Ovary (tissue), 9 donors: ENCODE measurements around the gene CREBZF. TPM values are rescaled to one million over a fixed set of nuclear protein-coding genes. Genes with fewer than 3 reads are reported as not detected.

Experiments used
- DNase-seq, 5 donors: peaks; one replicate each; pipeline ENCODE4 v3.0.0-alpha.2; 2019 to 2020
- H3K27ac ChIP-seq, 2 donors: fragments of 200-600 bp; one replicate each; pipeline versions ENCODE4 v1.5.1 to v1.8.0; 2019 to 2022
- H3K27me3 ChIP-seq: fragments of 200-600 bp; one replicate; pipeline ENCODE4 v1.8.0; 2022
- H3K36me3 ChIP-seq: fragments of 200-600 bp; sonication (generic); one replicate; pipeline ENCODE4 v1.5.1; 2019
- H3K4me1 ChIP-seq: one replicate; pipeline ENCODE4 v1.8.1; 2013; ENCODE audit warnings: mild to moderate bottlenecking, moderate library complexity; ENCODE audit not compliant: insufficient read depth
- H3K4me3 ChIP-seq: fragments of 200-600 bp; sonication (generic); one replicate; pipeline ENCODE4 v1.5.1; 2017
- H3K9me3 ChIP-seq, 2 donors: fragments of 200-600 bp in 1 of 2; sonication (generic) in 1 of 2; one replicate each; pipeline versions ENCODE4 v1.5.1 to v1.8.1; 2013 to 2019; ENCODE audit warnings: mild to moderate bottlenecking in 1 of 2, moderate library complexity in 1 of 2
- EP300 ChIP-seq: sonication (generic); formaldehyde crosslinking; IDR thresholded peaks from one replicate; pipeline ENCODE4 v1.6.1; 2017; ENCODE audit warnings: antibody characterized with exemption
- POLR2A ChIP-seq: fragments of 450-650 bp; IDR thresholded peaks from one replicate; pipeline ENCODE4 v1.6.1; 2017; ENCODE audit warnings: antibody characterized with exemption, mild to moderate bottlenecking, moderate library complexity
- WGBS, 3 donors: extraction: QIAGEN DNeasy Blood & Tissue Kit in 1 of 3; methylation state at CpG; one replicate each; pipeline versions ENCODE4 v1.1.5 to v1.1.7; 2013 to 2017; 5-methylcytosine and 5-hydroxymethylcytosine counted together
- intact Hi-C, 4 donors: fragments of 100-400 bp; cut with DNase I; formaldehyde crosslinking; loops; one replicate each; pipeline versions ENCODE4 v1.11.0 to v1.15.1; 2022 to 2023
- polyA plus RNA-seq, 2 donors: library from polyadenylated mRNA; stranded (reverse); fragments of 200-250 nt in 1 of 2; fragments of 350-450 nt in 1 of 2; fragmentation: Illumina TruSeq in 1 of 2; extraction: RNeasy Lipid Tissue Mini Kit (QIAGEN cat#74804) in 1 of 2; gene quantifications; one replicate each; pipeline ENCODE4 v1.2.3, GENCODE V29; 2013 to 2014
- total RNA-seq, 7 donors: library from RNA; depleted of rRNA in 2 of 7; stranded (reverse); fragments of >200 nt in 2 of 7; fragmentation: NEBNext Ultra II Directional in 3 of 7; extraction: Animal tissue kit (Norgen Biotek cat#: 25700) in 3 of 7; gene quantifications; one replicate each; pipeline versions ENCODE4 v1.1.0 to v1.2.4, GENCODE V29; 2016 to 2023
- TF ChIP-seq, protein P1 (sequence below), 3 donors: fragments of 450-650 bp in 2 of 3; fragments of 200-600 bp in 1 of 3; IDR thresholded peaks; one replicate each; pipeline versions ENCODE4 v1.5.1 to v1.8.0; 2016 to 2022; ENCODE audit warnings: antibody characterized with exemption in 3 of 3, mild to moderate bottlenecking in 1 of 3
- donor health status: DM: no; HTN: no; CAD: no; lungs with moderate emphysema.
- donor health status: DM: no; HTN: no; CAD: no.
- donor health status: Bipolar disorder and iron deficiency.
- donor health status: DM: yes; HTN: yes; CAD: no.
- donor health status: DM: no; HTN: no; CAD: no.
- donor health status: DM: yes; HTN: yes; CAD: no.

The CREBZF gene
- total and polyA plus RNA-seq, 9 donors = 36.4 to 80.8 (median 53.6) TPM

DNA sequence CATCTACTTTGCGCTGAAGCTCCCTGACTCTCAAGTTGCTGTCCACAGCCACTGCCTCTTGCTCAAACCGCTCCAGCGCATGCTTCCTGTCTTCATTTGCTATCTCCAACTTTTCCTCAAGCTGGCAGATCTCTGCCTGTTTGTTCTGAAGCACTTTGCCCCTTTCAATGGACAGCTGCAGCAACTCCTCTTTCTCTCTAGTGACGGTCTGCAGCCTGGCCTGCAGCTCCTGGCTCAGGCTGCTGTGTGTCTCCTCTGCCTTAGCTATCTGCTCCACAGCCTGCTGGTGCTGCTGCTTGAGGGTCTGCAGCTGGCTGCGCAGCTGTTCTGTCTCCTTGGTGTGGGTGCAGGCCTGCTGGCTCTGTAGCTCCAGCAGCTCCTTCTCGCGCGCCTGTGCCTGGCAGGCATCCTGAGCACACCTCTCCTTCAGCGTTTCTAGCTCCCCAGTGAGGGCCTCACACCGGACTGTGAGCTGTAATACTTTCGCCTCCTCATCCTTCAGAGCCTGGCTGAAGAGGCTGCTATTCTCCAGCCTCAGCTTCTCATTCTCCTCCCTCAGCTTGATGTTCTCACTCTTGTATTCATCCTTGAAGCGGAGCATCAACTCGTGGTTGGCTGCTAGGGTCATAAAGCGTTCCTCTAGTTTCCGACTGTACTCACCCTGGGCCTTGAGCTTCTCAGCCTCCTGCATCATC is 20.3 kb upstream of the CREBZF start:
- Histone ChIP-seq H3K27ac (peak overlapping the region; percentile 0 to 76), H3K36me3 (no peaks in the 10 kb centered on the region), H3K9me3 (no peaks in the 10 kb centered on the region), H3K4me3 (peak overlapping the region; percentile 45), H3K27me3 (no peaks in the 10 kb centered on the region), H3K4me1 (peaks cover 3% of the 10 kb centered on the region)
- intact Hi-C loops = no loop called here
- no peak for TF ChIP-seq POLR2A
- TF ChIP-seq EP300 = no peak
- TF ChIP-seq, protein P1, sequence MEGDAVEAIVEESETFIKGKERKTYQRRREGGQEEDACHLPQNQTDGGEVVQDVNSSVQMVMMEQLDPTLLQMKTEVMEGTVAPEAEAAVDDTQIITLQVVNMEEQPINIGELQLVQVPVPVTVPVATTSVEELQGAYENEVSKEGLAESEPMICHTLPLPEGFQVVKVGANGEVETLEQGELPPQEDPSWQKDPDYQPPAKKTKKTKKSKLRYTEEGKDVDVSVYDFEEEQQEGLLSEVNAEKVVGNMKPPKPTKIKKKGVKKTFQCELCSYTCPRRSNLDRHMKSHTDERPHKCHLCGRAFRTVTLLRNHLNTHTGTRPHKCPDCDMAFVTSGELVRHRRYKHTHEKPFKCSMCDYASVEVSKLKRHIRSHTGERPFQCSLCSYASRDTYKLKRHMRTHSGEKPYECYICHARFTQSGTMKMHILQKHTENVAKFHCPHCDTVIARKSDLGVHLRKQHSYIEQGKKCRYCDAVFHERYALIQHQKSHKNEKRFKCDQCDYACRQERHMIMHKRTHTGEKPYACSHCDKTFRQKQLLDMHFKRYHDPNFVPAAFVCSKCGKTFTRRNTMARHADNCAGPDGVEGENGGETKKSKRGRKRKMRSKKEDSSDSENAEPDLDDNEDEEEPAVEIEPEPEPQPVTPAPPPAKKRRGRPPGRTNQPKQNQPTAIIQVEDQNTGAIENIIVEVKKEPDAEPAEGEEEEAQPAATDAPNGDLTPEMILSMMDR (IDR thresholded peaks at IDR 0.05) = no peak
- 7 to 12% (median 11%) methylated on average over 15 of the region's 15 CpGs for WGBS, 3 donors
- peak; percentile 39 to 71 (median 51) for DNase-seq

DNA sequence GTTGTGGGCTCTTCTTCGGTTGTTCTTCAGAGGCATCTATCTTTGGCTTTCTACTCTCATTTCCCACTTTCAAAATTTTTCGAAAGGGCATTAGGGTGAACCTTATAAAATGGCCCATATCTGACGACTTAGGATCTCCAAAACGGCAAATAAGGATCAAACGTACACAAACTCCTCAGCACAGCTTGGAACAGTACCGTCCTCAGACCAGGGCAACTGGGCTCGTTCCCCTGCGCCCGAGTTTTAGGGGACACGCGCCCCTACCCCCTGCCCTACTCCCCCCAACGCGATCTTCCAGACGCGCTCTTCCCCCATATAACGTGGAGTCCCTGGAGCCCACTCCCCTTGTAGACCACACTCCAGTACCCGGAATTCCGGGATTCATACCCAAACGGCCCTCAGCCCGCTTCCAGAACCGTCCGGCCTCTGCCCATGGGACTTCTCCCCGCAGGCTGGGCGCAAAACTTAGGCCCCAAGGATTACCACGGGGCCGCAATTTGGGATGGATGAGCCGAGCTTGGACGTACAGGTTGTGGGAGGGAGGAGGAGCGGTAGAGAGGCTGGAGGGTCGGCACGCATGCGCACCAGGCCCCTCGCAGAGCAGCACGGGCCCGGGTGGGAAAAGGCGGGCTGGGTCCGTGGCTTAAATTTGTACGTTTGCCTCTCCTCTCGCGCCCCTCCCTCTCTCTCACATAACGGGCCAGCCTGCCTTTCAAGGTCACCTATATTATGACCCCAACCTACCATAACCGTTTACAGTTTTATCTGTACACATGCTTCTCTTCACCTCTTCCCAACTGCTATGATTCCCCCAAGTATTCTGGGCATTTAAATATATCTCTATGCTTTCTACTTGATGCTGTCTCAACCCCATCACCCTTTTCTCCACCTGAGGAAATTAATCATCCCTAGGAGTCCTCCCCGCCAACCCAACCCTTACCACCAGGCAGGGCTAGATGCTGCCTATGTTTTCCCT is 17.7 kb upstream of the CREBZF start:
- Histone ChIP-seq H3K9me3 (no peaks in the 10 kb centered on the region), H3K36me3 (no peaks in the 10 kb centered on the region), H3K4me3 (peak overlapping the region; percentile 56), H3K27me3 (no peaks in the 10 kb centered on the region), H3K27ac (peak overlapping the region in 1 of 2 donors; percentile 4), H3K4me1 (peaks cover 3% of the 10 kb centered on the region)
- TF ChIP-seq EP300 (no peak), POLR2A (peak; percentile 33)
- TF ChIP-seq, protein P1 (IDR thresholded peaks at IDR 0.05) = no peak
- peak; percentile 76 to 87 (median 83) for DNase-seq
- intact Hi-C loops = no loop called here
- 22 to 45% (median 32%) methylated on average over 43 of the region's 43 CpGs for WGBS, 3 donors

DNA sequence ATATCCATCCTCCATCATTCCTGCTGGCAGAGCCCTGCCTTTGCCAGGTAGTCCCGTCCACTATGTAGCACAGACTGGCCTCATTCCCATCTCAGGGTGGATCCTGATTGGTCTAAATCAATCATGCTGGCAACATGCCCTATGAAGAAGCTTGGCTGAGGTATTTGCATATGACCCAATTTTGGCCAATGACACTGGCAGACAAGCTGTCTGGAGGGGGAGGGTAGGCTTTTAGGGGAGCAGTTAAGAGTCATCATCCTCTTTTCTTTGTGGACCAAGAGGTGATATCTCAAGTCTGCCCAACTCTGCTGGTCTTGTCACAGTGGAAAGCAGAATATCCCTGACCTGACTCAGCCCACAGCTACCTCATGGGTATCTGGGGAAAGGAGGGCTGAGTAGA is 16.0 kb upstream of the CREBZF start:
- DNase-seq = no peak
- 60 to 88% (median 82%) methylated on average over 1 of the region's 1 CpG for WGBS, 3 donors
- Histone ChIP-seq H3K36me3 (no peaks in the 10 kb centered on the region), H3K9me3 (no peaks in the 10 kb centered on the region), H3K27me3 (no peaks in the 10 kb centered on the region), H3K4me1 (peaks cover 3% of the 10 kb centered on the region), H3K27ac (no peak overlapping the region), H3K4me3 (no peak overlapping the region)
- no peak for TF ChIP-seq EP300
- intact Hi-C loops = no loop called here

DNA sequence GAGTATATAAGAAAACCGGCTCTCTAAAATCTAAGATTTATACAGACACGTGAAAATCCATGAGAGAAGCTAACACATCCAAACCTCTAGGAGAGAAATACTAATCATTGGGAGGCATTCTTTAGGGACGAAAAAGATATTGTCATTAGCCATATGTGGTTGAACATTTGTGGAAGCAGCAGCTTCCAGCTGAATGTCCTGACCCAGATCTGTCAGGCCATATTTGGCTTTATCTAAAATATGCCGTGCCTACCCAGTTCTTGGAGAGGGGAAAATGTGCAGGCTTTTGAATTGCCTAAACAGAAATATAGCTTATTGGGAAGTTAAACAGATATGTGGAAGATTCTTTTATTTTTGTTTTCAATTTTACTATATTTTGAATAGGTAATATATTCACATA is 14.6 kb upstream of the CREBZF start:
- peaks cover 3% of the 10 kb centered on the region for H3K4me1 ChIP-seq
- no peak for DNase-seq
- no peaks in the 10 kb centered on the region for H3K36me3 ChIP-seq
- WGBS, 3 donors = 30 to 43% (median 37%) methylated on average over 4 of the region's 4 CpGs
- TF ChIP-seq, protein P1 (IDR thresholded peaks at IDR 0.05) = no peak
- TF ChIP-seq EP300 (no peak), POLR2A (no peak)
- H3K9me3 ChIP-seq = no peaks in the 10 kb centered on the region
- no peaks in the 10 kb centered on the region for H3K27me3 ChIP-seq
- H3K4me3 ChIP-seq = no peak overlapping the region
- no peak overlapping the region for H3K27ac ChIP-seq
- intact Hi-C loops = no loop called here
